H1 (cell line): ENCODE data around the gene OGFOD2. TPM values are rescaled to one million over a fixed set of nuclear protein-coding genes. Genes with fewer than 3 reads are reported as not detected.

Source experiments
- CTCF ChIA-PET: fragments of 300-600 bp; sonication (Branson Sonifier 250); formaldehyde crosslinking; loops from one replicate; lab custom pipeline; 2021; ENCODE audit not compliant: partially characterized antibody; lab: Charles Lee
- POLR2A ChIA-PET: fragments of 300-600 bp; sonication (Branson Sonifier 250); formaldehyde crosslinking; loops from one replicate; lab custom pipeline; 2021; ENCODE audit warnings: inconsistent platforms; ENCODE audit not compliant: partially characterized antibody; lab: Charles Lee
- DNase-seq, 2 experiments: peaks; one replicate each; pipeline versions ENCODE4 v3.0.0 to v3.0.0-alpha.2; 2010 to 2022; ENCODE audit warnings: low spot score in 2 of 2, low read depth in 1 of 2, mixed read lengths in 1 of 2
- FAIRE-seq: peaks from 2 replicates; lab custom pipeline; 2011; peaks lifted over from hg19 to GRCh38; lab: Jason Lieb, UNC
- H2AFZ ChIP-seq: 2 replicates; pipeline ENCODE4 v1.8.1; 2012; ENCODE audit warnings: low read length, inconsistent platforms
- H2AK5ac ChIP-seq: 2 replicates; pipeline ENCODE4 v1.6.1; 2013; ENCODE audit warnings: low read depth, low read length
- H2BK120ac ChIP-seq: replicated peaks from 2 replicates; pipeline ENCODE3; 2013; ENCODE audit warnings: low read depth, low read length, inconsistent platforms
- H2BK12ac ChIP-seq: 2 replicates; pipeline ENCODE4 v1.6.1; 2013; ENCODE audit warnings: low read depth, low read length
- H2BK15ac ChIP-seq: 2 replicates; pipeline ENCODE4 v1.6.1; 2013; ENCODE audit warnings: low read length
- H2BK20ac ChIP-seq: 2 replicates; pipeline ENCODE4 v1.6.1; 2013; ENCODE audit warnings: low read length
- H2BK5ac ChIP-seq: 2 replicates; pipeline ENCODE4 v1.6.1; 2013; ENCODE audit warnings: low read depth, low read length
- H3K14ac ChIP-seq: 2 replicates; pipeline ENCODE4 v1.6.1; 2013; ENCODE audit warnings: inconsistent platforms; ENCODE audit not compliant: insufficient read length
- H3K18ac ChIP-seq: 2 replicates; pipeline ENCODE4 v1.6.1; 2013; ENCODE audit warnings: low read length; ENCODE audit errors: extremely low read depth
- H3K23ac ChIP-seq: 2 replicates; pipeline ENCODE4 v1.6.1; 2013; ENCODE audit warnings: inconsistent platforms; ENCODE audit not compliant: insufficient read length
- H3K23me2 ChIP-seq: 2 replicates; pipeline ENCODE4 v1.6.1; 2013; ENCODE audit warnings: low read depth, low read length
- H3K27ac ChIP-seq: 2 replicates; pipeline ENCODE4 v1.6.1; 2011; ENCODE audit warnings: low read depth, low read length, inconsistent platforms
- H3K27me3 ChIP-seq, 4 experiments: replicated peaks in 1 of 4; 1 replicate in 1 of 4; 2 replicates in 3 of 4; pipeline versions ENCODE4 v1.6.1 to v1.8.1; 2011 to 2013; ENCODE audit warnings: low read length in 3 of 4, mild to moderate bottlenecking in 3 of 4, inconsistent platforms in 2 of 4, mixed read lengths in 2 of 4, moderate library complexity in 1 of 4; ENCODE audit not compliant: control insufficient read depth in 3 of 4, insufficient read depth in 3 of 4; ENCODE audit errors: extremely low read depth in 1 of 4
- H3K36me3 ChIP-seq, 4 experiments: 2 replicates each; pipeline versions ENCODE4 v1.6.1 to v1.8.1; 2011 to 2013; ENCODE audit warnings: mild to moderate bottlenecking in 4 of 4, low read length in 3 of 4, moderate library complexity in 2 of 4, control low read depth in 1 of 4, inconsistent platforms in 1 of 4; ENCODE audit not compliant: insufficient read depth in 4 of 4, control insufficient read depth in 2 of 4
- H3K4ac ChIP-seq: replicated peaks from 2 replicates; pipeline ENCODE3; 2013; ENCODE audit warnings: low read length, low read depth, mixed read lengths, inconsistent platforms; ENCODE audit not compliant: insufficient read length
- H3K4me1 ChIP-seq, 4 experiments: replicated peaks in 1 of 4; 1 replicate in 1 of 4; 2 replicates in 3 of 4; pipeline versions ENCODE4 v1.6.1 to v1.8.1; 2011 to 2013; ENCODE audit warnings: low read length in 3 of 4, inconsistent platforms in 2 of 4, mixed read lengths in 1 of 4; ENCODE audit not compliant: insufficient read depth in 4 of 4, control insufficient read depth in 3 of 4
- H3K4me2 ChIP-seq, 2 experiments: 2 replicates each; pipeline versions ENCODE4 v1.6.1 to v1.8.1; 2011 to 2013; ENCODE audit warnings: low read depth in 2 of 2, low read length in 2 of 2, control low read depth in 1 of 2, inconsistent platforms in 1 of 2, mild to moderate bottlenecking in 1 of 2; ENCODE audit not compliant: insufficient read depth in 1 of 2
- H3K4me3 ChIP-seq, 4 experiments: fragments of 200-600, 300-600 bp in 1 of 4; sonication (generic), shearing (Covaris generic), sonication (Bioruptor Twin) in 1 of 4; 2 replicates each; pipeline versions ENCODE4 v1.5.1 to v1.8.1; 2011 to 2016; ENCODE audit warnings: low read length in 4 of 4, low read depth in 3 of 4, control low read depth in 2 of 4, inconsistent platforms in 2 of 4, mild to moderate bottlenecking in 2 of 4, mixed read lengths in 1 of 4, moderate library complexity in 1 of 4; ENCODE audit not compliant: insufficient read depth in 2 of 4; ENCODE audit errors: extremely low read depth in 1 of 4
- H3K56ac ChIP-seq: replicated peaks from 2 replicates; pipeline ENCODE3; 2013; ENCODE audit warnings: low read depth, mild to moderate bottlenecking, mixed read lengths, low read length, inconsistent platforms; ENCODE audit not compliant: insufficient read length
- H3K79me1 ChIP-seq: 2 replicates; pipeline ENCODE4 v1.6.1; 2013; ENCODE audit warnings: low read depth, low read length, control low read depth
- H3K79me2 ChIP-seq, 2 experiments: 2 replicates each; pipeline versions ENCODE4 v1.6.1 to v1.8.1; 2012 to 2013; ENCODE audit warnings: low read length in 2 of 2, mild to moderate bottlenecking in 2 of 2, inconsistent platforms in 1 of 2; ENCODE audit not compliant: insufficient read depth in 2 of 2, control insufficient read depth in 1 of 2
- H3K9ac ChIP-seq, 4 experiments: replicated peaks in 1 of 4; 1 replicate in 1 of 4; 2 replicates in 3 of 4; pipeline versions ENCODE4 v1.6.1 to v1.8.1; 2011 to 2013; ENCODE audit warnings: low read depth in 3 of 4, low read length in 3 of 4, control low read depth in 2 of 4, mild to moderate bottlenecking in 2 of 4, moderate library complexity in 2 of 4, inconsistent platforms in 1 of 4; ENCODE audit errors: extremely low read depth in 1 of 4
- H3K9me3 ChIP-seq, 2 experiments: 2 replicates each; pipeline versions ENCODE4 v1.6.1 to v1.8.1; 2012 to 2013; ENCODE audit warnings: mild to moderate bottlenecking in 2 of 2, moderate library complexity in 2 of 2, control low read depth in 1 of 2, inconsistent platforms in 1 of 2, low read depth in 1 of 2, low read length in 1 of 2, mixed read lengths in 1 of 2; ENCODE audit not compliant: insufficient read depth in 2 of 2
- H4K20me1 ChIP-seq, 2 experiments: replicated peaks in 1 of 2; 2 replicates each; pipeline versions ENCODE3 to v1.8.1; 2011 to 2013; ENCODE audit warnings: inconsistent platforms in 2 of 2, low read length in 2 of 2, mild to moderate bottlenecking in 1 of 2; ENCODE audit not compliant: insufficient read depth in 2 of 2, control insufficient read depth in 1 of 2
- H4K5ac ChIP-seq: 2 replicates; pipeline ENCODE4 v1.6.1; 2013; ENCODE audit warnings: low read length, low read depth, mixed read lengths, inconsistent platforms; ENCODE audit not compliant: insufficient read length
- H4K8ac ChIP-seq: 2 replicates; pipeline ENCODE4 v1.8.0; 2013; ENCODE audit warnings: mild to moderate bottlenecking, moderate library complexity, low read length, inconsistent platforms; ENCODE audit not compliant: insufficient read depth; ENCODE audit errors: extremely low read depth
- H4K91ac ChIP-seq: replicated peaks from 2 replicates; pipeline ENCODE3; 2013; ENCODE audit warnings: low read length, mixed read lengths, inconsistent platforms; ENCODE audit not compliant: insufficient read length
- WGBS, 2 experiments: shearing (Covaris generic) in 1 of 2; methylation state at CpG; one replicate each; pipeline versions ENCODE4 v1.1.6 to v1.1.7; 2013 to 2015; ENCODE audit warnings: low lambda C conversion rate in 2 of 2, mixed read lengths in 2 of 2, inconsistent platforms in 1 of 2, low coverage in 1 of 2, missing lambda C conversion rate in 1 of 2; ENCODE audit not compliant: insufficient replicate concordance in 2 of 2, insufficient coverage in 1 of 2, insufficient read length in 1 of 2; ENCODE audit errors: extremely low coverage in 1 of 2, missing lambda C conversion rate in 1 of 2; 5-methylcytosine and 5-hydroxymethylcytosine counted together
- polyA plus RNA-seq, 7 experiments: library from polyadenylated mRNA; depleted of rRNA in 3 of 7; stranded (reverse) in 5 of 7; unstranded in 2 of 7; fragments of >200 nt in 5 of 7; fragments of 200-250 nt in 2 of 7; gene quantifications; 1 replicate in 5 of 7; 2 replicates in 1 of 7; 4 replicates in 1 of 7; pipeline versions ENCODE4 v1.2.1 to v1.2.3, GENCODE V29; 2011 to 2013; ENCODE audit warnings: missing spikeins in 2 of 7, mixed read lengths in 2 of 7
- total RNA-seq: library from RNA; stranded (reverse); fragmentation: NEBNext Ultra II Directional; extraction: Animal tissue kit (Norgen Biotek cat#: 25700); gene quantifications from 2 replicates; pipeline ENCODE4 v1.2.1, GENCODE V29; 2021

The OGFOD2 gene
- total and polyA plus RNA-seq, 2 of the 8 experiments (the other 6 are each of a cell fraction or from before 2014, with no cell fraction given): 17.3 to 20.3 TPM

GRCh38 chr12:122990961-122991622, 16.0 kb downstream of the OGFOD2 start:
- H3K4me2 ChIP-seq: no peak overlapping the region
- H4K8ac ChIP-seq: peak overlapping the region; percentile 57; the same call in 1 of the 2 replicates
- ChIA-PET POLR2A (interaction anchor here (1.2 to 2.1 kb wide), 2 partner anchors 9 to 242 kb away, joined by 3 to 7 read pairs; partner anchors contain the start of genes MPHOSPH9 and MTRFR), CTCF (interaction anchor here (1.2 to 2.5 kb wide), 9 partner anchors 10 to 247 kb away, joined by 3 to 10 read pairs (median 4); partner anchors contain the start of gene MTRFR)
- H3K4me1 ChIP-seq: no peaks in the 10 kb centered on the region; a peak in 2 of 7 replicates
- FAIRE-seq (no peak), DNase-seq (no peak)
- no peak overlapping the region for H2BK12ac ChIP-seq
- H2AK5ac ChIP-seq: no peak overlapping the region
- no peaks in the 10 kb centered on the region for H3K27me3 ChIP-seq
- H3K4ac ChIP-seq: no peak overlapping the region
- H3K23me2 ChIP-seq: no peaks in the 10 kb centered on the region
- H2AFZ ChIP-seq: no peak overlapping the region
- no peak overlapping the region for H2BK5ac ChIP-seq
- no peak overlapping the region for H3K9ac ChIP-seq
- no peak overlapping the region for H3K56ac ChIP-seq
- no peak overlapping the region for H3K18ac ChIP-seq
- H3K36me3 ChIP-seq: no peaks in the 10 kb centered on the region
- no peak overlapping the region for H2BK15ac ChIP-seq
- no peak overlapping the region for H2BK120ac ChIP-seq
- no peak overlapping the region for H3K4me3 ChIP-seq
- no peaks in the 10 kb centered on the region for H3K9me3 ChIP-seq
- H4K20me1 ChIP-seq: no peaks in the 10 kb centered on the region
- no peak overlapping the region for H2BK20ac ChIP-seq
- no peaks in the 10 kb centered on the region for H3K79me1 ChIP-seq
- 89% methylated on average over 13 of the region's 13 CpGs; no CpG with 5 or more reads in 1 of the 2 experiments for WGBS, 2 experiments
- H3K27ac ChIP-seq: no peak overlapping the region
- H4K91ac ChIP-seq: no peak overlapping the region
- H4K5ac ChIP-seq: no peak overlapping the region
- no peaks in the 10 kb centered on the region for H3K79me2 ChIP-seq
- H3K14ac ChIP-seq: no peak overlapping the region
- no peak overlapping the region for H3K23ac ChIP-seq
